Spleen (tissue), 11 donors: Measurements from ENCODE around the gene NCK2. TPM values are rescaled to one million over a fixed set of nuclear protein-coding genes. Genes with fewer than 3 reads are reported as not detected.
A peak's percentile ranks its signal among the peaks of the same experiment; 100 is the strongest.

Source experiments
- DNase-seq: peaks from one replicate; pipeline ENCODE4 v3.0.0-alpha.2; 2020
- H3K27ac ChIP-seq, 8 donors: fragments of 200-600 bp; sonication (generic) in 7 of 8; 1 replicate in 4 of 8; 2 replicates in 4 of 8; pipeline versions ENCODE4 v1.5.0 to v1.8.0; 2016 to 2021; ENCODE audit warnings: inconsistent platforms in 4 of 8, mild to moderate bottlenecking in 4 of 8, moderate library complexity in 1 of 8
- H3K27me3 ChIP-seq, 7 donors: fragments of 200-600 bp; sonication (generic) in 6 of 7; replicated peaks in 1 of 7; 1 replicate in 4 of 7; 2 replicates in 3 of 7; pipeline versions ENCODE4 v1.5.0 to v1.8.0; 2016 to 2021; ENCODE audit warnings: inconsistent platforms in 3 of 7, mild to moderate bottlenecking in 1 of 7
- H3K36me3 ChIP-seq, 6 donors: fragments of 200-600 bp; sonication (generic) in 5 of 6; 1 replicate in 4 of 6; 2 replicates in 2 of 6; pipeline versions ENCODE4 v1.5.0 to v1.8.0; 2016 to 2021; ENCODE audit warnings: inconsistent platforms in 2 of 6
- H3K4me1 ChIP-seq, 6 donors: fragments of 200-600 bp; sonication (generic) in 5 of 6; 1 replicate in 3 of 6; 2 replicates in 3 of 6; pipeline versions ENCODE4 v1.5.0 to v1.8.0; 2016 to 2021; ENCODE audit warnings: inconsistent platforms in 3 of 6
- H3K4me3 ChIP-seq, 8 donors: fragments of 200-600 bp; sonication (generic) in 7 of 8; 1 replicate in 4 of 8; 2 replicates in 4 of 8; pipeline versions ENCODE4 v1.5.0 to v1.8.0; 2016 to 2021; ENCODE audit warnings: inconsistent platforms in 4 of 8, mild to moderate bottlenecking in 4 of 8, moderate library complexity in 2 of 8
- H3K9me3 ChIP-seq, 8 donors: fragments of 200-600 bp; sonication (generic) in 7 of 8; 1 replicate in 4 of 8; 2 replicates in 4 of 8; pipeline versions ENCODE4 v1.5.0 to v1.8.0; 2016 to 2021; ENCODE audit warnings: inconsistent platforms in 4 of 8
- POLR2A ChIP-seq, 3 donors: fragments of 450-650 bp; IDR thresholded peaks; one replicate each; pipeline ENCODE4 v1.5.1; 2017; ENCODE audit warnings: antibody characterized with exemption in 3 of 3, mild to moderate bottlenecking in 1 of 3
- POLR2AphosphoS5 ChIP-seq, 3 donors: sonication (generic); formaldehyde crosslinking; IDR thresholded peaks; one replicate each; pipeline ENCODE4 v1.5.1; 2017; ENCODE audit warnings: antibody characterized with exemption in 3 of 3
- WGBS, 5 donors: extraction: QIAGEN DNeasy Blood & Tissue Kit in 3 of 5; methylation state at CpG; one replicate each; pipeline versions ENCODE4 v1.1.5 to v1.1.7; 2013 to 2018; 5-methylcytosine and 5-hydroxymethylcytosine counted together
- intact Hi-C: fragments of 100-400 bp; cut with DNase I; formaldehyde crosslinking; loops from one replicate; pipeline ENCODE4 v1.15.0; 2023; ENCODE audit warnings: low total_unique reads
- polyA plus RNA-seq, 3 donors: library from polyadenylated mRNA; stranded (reverse); fragments of 200-250 nt; gene quantifications; one replicate each; pipeline ENCODE4 v1.2.1, GENCODE V29; 2013
- total RNA-seq, 7 donors: library from RNA; depleted of rRNA in 3 of 7; stranded (reverse); fragments of >200 nt in 3 of 7; fragmentation: NEBNext Ultra II Directional in 4 of 7; extraction: Animal tissue kit (Norgen Biotek cat#: 25700) in 4 of 7; gene quantifications; one replicate each; pipeline versions ENCODE4 v1.1.0 to v1.2.1, GENCODE V29; 2016 to 2021
- TF ChIP-seq, protein P1 (sequence below), 11 experiments: fragments of 200-600 bp in 7 of 11; fragments of 450-650 bp in 4 of 11; sonication (generic) in 4 of 11; IDR thresholded peaks in 8 of 11; conservative IDR thresholded peaks in 3 of 11; 1 replicate in 7 of 11; 2 replicates in 4 of 11; pipeline versions ENCODE4 v1.4.0 to v1.8.0; 2016 to 2021; ENCODE audit warnings: antibody characterized with exemption in 11 of 11, inconsistent platforms in 4 of 11, mild to moderate bottlenecking in 1 of 11
- donor health status: healthy with polysubstance abuse.
- donor health status: DM: no; HTN: no; CAD: no; lungs with moderate emphysema.
- donor health status: DM: no; HTN: no; CAD: no.
- donor health status: Bipolar disorder and iron deficiency.
- donor health status: healthy.
- donor health status: DM: no; HTN: no; CAD: no.
- donor health status: DM: yes; HTN: yes; CAD: no.

NCK2 gene
- total and polyA plus RNA-seq, 10 donors = 21.5 to 106 (median 62.6) TPM

DNA sequence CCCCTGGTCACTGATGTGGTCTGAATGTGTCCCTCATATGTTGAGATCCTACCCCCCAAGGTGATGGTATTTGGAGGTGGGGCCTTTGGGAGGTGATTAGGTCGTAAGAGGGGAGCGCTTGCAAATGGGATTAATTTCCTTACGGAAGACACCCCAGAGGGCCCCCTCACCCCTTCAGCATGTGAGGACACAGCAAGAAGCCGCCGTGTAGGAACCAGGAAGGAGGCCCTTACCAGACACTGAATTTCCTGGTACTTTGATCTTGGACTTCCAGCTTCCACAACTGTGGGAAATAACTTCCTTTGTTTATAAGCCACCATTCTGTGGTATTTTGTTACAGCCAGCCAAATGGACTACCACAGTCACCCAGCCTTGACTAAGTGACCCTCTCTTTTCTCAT is 35.9 kb downstream of the NCK2 start:
- H3K4me1 ChIP-seq = peaks cover 69 to 100% (median 92%) of the 10 kb centered on the region in 6 donors
- 47 to 65% (median 55%) methylated on average over 5 of the region's 5 CpGs for WGBS, 5 donors
- no peak overlapping the region for H3K4me3 ChIP-seq
- no peaks in the 10 kb centered on the region for H3K27me3 ChIP-seq
- intact Hi-C loops = loop anchor here (10.0 kb wide), 1 partner anchor 304 kb away; no protein-coding TSS in a partner anchor
- TF ChIP-seq POLR2AphosphoS5 (IDR thresholded peaks at IDR 0.05) = no peak
- peaks cover 0 to 26% (median 0%) of the 10 kb centered on the region in 6 donors for H3K36me3 ChIP-seq
- no peak for DNase-seq
- peak overlapping the region in 5 of 8 donors; percentile 15 to 65 (median 32) for H3K27ac ChIP-seq
- H3K9me3 ChIP-seq = no peaks in the 10 kb centered on the region

DNA sequence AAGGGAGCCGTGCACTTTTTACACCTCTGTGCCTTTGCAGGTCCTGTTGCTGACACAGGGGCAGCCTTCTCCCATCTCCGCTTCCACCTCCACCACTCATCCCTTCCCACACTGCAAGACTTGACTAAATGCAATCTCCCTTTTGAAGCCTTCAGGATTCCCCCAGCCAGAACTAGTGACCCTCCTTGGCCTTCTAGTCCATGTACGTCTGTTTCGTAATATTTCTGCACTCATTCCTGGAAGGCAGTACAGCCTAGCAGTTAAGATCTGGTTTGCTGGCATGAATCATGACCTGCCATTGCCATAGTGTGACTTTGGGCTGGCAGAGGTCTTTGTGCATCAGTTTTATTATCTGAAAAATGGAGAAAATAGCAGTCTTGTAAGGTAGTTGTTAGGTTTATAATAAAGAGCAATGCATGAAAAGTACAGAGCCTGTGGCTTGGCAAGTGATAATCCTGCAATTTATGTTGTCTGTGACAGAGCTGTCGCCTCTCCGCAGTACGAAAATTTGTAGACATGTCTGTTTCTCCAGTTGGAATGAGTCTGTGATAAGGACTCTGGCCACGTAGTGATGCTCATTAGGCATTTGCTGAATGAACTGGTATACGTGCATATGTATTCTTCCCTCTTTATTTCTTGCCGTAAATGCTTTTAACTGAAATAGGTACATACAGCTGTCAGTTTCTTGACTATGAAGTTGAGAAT is 36.7 kb downstream of the NCK2 start:
- intact Hi-C loops = loop anchor here (10.0 kb wide), 1 partner anchor 303 kb away; no protein-coding TSS in a partner anchor
- no peak overlapping the region for H3K4me3 ChIP-seq
- H3K27ac ChIP-seq = peak overlapping the region in 4 of 8 donors; percentile 17 to 65 (median 38)
- no peaks in the 10 kb centered on the region for H3K27me3 ChIP-seq
- 77 to 90% (median 82%) methylated on average over 10 of the region's 10 CpGs for WGBS, 5 donors
- H3K36me3 ChIP-seq = peaks cover 0 to 26% (median 0%) of the 10 kb centered on the region in 6 donors
- peaks cover 65 to 100% (median 92%) of the 10 kb centered on the region in 6 donors for H3K4me1 ChIP-seq
- peak in 1 of 3 donors; percentile 37 for TF ChIP-seq POLR2AphosphoS5 (IDR thresholded peaks at IDR 0.05)
- TF ChIP-seq, protein P1, sequence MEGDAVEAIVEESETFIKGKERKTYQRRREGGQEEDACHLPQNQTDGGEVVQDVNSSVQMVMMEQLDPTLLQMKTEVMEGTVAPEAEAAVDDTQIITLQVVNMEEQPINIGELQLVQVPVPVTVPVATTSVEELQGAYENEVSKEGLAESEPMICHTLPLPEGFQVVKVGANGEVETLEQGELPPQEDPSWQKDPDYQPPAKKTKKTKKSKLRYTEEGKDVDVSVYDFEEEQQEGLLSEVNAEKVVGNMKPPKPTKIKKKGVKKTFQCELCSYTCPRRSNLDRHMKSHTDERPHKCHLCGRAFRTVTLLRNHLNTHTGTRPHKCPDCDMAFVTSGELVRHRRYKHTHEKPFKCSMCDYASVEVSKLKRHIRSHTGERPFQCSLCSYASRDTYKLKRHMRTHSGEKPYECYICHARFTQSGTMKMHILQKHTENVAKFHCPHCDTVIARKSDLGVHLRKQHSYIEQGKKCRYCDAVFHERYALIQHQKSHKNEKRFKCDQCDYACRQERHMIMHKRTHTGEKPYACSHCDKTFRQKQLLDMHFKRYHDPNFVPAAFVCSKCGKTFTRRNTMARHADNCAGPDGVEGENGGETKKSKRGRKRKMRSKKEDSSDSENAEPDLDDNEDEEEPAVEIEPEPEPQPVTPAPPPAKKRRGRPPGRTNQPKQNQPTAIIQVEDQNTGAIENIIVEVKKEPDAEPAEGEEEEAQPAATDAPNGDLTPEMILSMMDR (IDR thresholded peaks at IDR 0.05 in 8 of 11, conservative IDR thresholded peaks at IDR 0.05 in 3 of 11) = no peak
- DNase-seq = no peak
- H3K9me3 ChIP-seq = no peaks in the 10 kb centered on the region

DNA sequence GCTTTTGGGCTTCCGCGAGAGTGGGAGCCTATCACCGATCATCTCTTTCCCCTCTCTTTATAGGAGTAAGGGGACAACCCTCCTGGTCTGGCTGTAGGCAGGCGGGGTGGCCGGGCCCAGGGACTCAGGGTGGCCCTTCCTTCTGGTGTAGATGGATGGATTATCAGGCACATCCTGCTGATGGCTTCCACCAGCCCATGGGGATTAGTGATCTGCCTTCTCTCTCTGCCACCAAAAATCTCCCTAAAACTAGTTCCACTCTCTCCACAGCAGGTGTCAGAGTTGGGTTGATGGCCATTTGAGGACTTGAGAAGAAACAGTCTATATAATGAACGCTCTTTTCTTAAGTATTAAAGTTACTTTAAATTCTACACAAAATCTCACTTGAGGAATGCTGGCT is 37.4 kb downstream of the NCK2 start:
- intact Hi-C loops = loop anchor here (10.0 kb wide), 1 partner anchor 303 kb away; no protein-coding TSS in a partner anchor
- WGBS, 5 donors = 76 to 93% (median 87%) methylated on average over 6 of the region's 6 CpGs

DNA sequence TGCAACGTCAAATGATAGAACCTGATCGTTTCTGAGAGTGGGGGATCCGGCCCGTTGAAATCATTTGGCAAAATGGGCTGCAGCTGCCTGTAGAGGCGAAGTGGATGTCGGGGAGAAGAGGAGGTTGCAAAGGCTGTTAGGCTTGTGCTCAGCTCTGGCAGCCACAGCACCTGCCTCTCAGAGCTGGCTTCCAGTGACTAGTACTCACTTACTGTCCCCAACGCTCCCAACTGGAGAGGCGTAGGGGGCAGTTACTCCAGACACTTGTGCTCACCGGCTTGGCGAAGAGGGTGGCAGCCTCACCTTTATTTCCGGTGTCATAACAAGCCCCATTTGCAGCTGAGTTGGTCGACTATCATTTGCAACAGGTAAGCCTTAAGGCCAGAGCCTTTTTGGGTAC is 37.9 kb downstream of the NCK2 start:
- Histone ChIP-seq H3K9me3 (no peaks in the 10 kb centered on the region), H3K4me3 (peak overlapping the region in 1 of 8 donors; percentile 4), H3K27me3 (no peaks in the 10 kb centered on the region), H3K27ac (peak overlapping the region in 5 of 8 donors; percentile 1 to 65 (median 35)), H3K4me1 (peaks cover 65 to 100% (median 92%) of the 10 kb centered on the region in 6 donors), H3K36me3 (peaks cover 0 to 25% (median 0%) of the 10 kb centered on the region in 6 donors)
- DNase-seq = no peak
- TF ChIP-seq, protein P1 (IDR thresholded peaks at IDR 0.05 in 8 of 11, conservative IDR thresholded peaks at IDR 0.05 in 3 of 11) = no peak
- TF ChIP-seq POLR2A (IDR thresholded peaks at IDR 0.05) = no peak
- no peak for TF ChIP-seq POLR2AphosphoS5 (IDR thresholded peaks at IDR 0.05)
- 76 to 88% (median 83%) methylated on average over 12 of the region's 12 CpGs for WGBS, 5 donors
- intact Hi-C loops = loop anchor here (10.0 kb wide), 1 partner anchor 302 kb away; no protein-coding TSS in a partner anchor

More for the DNA sequence above, 37.4 kb downstream of the NCK2 start:
- no peaks in the 10 kb centered on the region for H3K9me3 ChIP-seq
- peaks cover 0 to 26% (median 0%) of the 10 kb centered on the region in 6 donors for H3K36me3 ChIP-seq
- H3K27ac ChIP-seq = peak overlapping the region in 4 of 8 donors; percentile 23 to 65 (median 39)
- no peak for TF ChIP-seq POLR2A (IDR thresholded peaks at IDR 0.05)
- TF ChIP-seq, protein P1 (IDR thresholded peaks at IDR 0.05 in 8 of 11, conservative IDR thresholded peaks at IDR 0.05 in 3 of 11) = peak in 1 of 11 experiments; percentile 19
- TF ChIP-seq POLR2AphosphoS5 (IDR thresholded peaks at IDR 0.05) = no peak
- no peak for DNase-seq
- no peaks in the 10 kb centered on the region for H3K27me3 ChIP-seq
- peaks cover 65 to 100% (median 92%) of the 10 kb centered on the region in 6 donors for H3K4me1 ChIP-seq
- H3K4me3 ChIP-seq = no peak overlapping the region
